ENCODE measurements around the gene EXOSC10.
"Not testable (repeated sequence)": the region's sequence is repeated elsewhere in the genome, so short reads cannot be mapped to it uniquely, and the experiment has no call there.

The EXOSC10 gene

GRCh38 chr1:11046625-11047365 is 52.9 kb downstream of the EXOSC10 start, which contains the start of gene MASP2:
MASP2 (minus strand) TSS chr1:11047239; CDS start chr1:11047207, 32 bp downstream.
- H3K27ac Mint-ChIP-seq: no peak within 1 kb of the TSS
- no peaks in the 10 kb centered on the region for H3K9me3 Mint-ChIP-seq
- H3K4me1 Mint-ChIP-seq (ENCODE audit: low read depth): no peaks in the 10 kb centered on the region
- H3K36me3 Mint-ChIP-seq (ENCODE audit: low read depth): no peaks in the 10 kb centered on the region
- no peaks in the 10 kb centered on the region for H3K27me3 Mint-ChIP-seq (ENCODE audit: low read depth)
- no peak within 1 kb of the TSS for H3K4me3 Mint-ChIP-seq

DNA sequence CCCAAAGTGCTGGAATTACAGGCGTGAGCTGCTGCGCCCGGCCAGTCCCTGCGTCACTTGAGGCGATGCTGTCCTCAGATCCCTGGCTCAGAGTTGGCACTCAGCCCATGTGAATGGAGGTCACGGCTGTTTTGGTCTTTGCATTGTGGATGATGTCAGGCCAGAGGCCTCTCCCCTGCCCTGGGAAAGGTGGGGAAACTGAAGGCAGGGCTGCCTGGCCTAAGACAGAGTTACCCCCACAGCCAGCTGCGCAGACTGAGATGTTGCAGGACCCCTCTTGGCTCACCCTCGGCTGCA is 53.5 kb downstream of the EXOSC10 start:
- H3K27me3 Mint-ChIP-seq (ENCODE audit: low read depth): no peaks in the 10 kb centered on the region
- no peaks in the 10 kb centered on the region for H3K4me1 Mint-ChIP-seq (ENCODE audit: low read depth)
- no peaks in the 10 kb centered on the region for H3K36me3 Mint-ChIP-seq (ENCODE audit: low read depth)

DNA sequence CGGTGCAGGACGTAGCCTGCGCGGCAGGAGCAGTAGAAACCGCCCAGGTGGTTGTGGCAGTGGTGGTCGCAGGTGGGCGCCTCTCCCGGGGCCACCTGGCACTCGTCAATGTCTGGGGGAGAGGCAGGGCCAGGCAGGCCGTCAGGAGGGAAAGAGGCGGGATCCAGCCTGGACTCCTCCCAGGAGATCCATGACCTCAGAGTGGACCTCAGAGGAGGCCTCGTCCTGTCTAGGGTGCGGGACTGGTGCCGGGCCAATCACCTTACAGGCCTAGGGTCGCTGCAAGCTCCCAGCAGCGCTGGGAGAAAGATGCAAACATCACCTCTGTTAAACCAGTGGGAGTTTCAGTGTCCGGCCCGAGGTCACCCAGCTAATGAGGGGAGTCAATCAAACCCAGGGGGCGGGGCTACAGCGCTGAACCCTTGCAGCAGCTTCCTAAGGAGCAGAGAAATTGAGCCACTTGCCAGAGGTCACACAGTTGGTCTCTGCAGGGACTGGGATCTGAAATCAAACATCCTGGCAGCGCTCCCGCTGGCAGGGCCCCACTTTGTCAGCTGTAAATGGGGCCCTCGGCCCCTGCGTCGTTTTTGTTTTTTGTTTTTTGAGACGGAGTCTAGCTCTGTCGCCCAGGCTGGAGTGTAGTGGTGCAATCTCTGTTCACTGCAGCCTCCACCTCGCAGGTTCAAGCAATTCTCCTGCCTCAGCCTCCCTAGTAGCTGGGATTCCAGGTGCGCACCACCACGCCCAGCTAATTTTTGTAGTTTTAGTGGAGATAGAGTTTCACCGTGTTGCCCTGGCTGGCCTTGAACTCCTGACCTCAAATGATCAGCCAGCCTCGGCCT is 54.0 kb downstream of the EXOSC10 start:
- H3K4me1 Mint-ChIP-seq (ENCODE audit: low read depth): no peaks in the 10 kb centered on the region
- H3K4me3 Mint-ChIP-seq: no peak overlapping the region

More for the DNA sequence above, 53.5 kb downstream of the EXOSC10 start:
- no peak overlapping the region for H3K4me3 Mint-ChIP-seq
- H3K27ac Mint-ChIP-seq: no peak overlapping the region
- H3K9me3 Mint-ChIP-seq: no peaks in the 10 kb centered on the region

DNA sequence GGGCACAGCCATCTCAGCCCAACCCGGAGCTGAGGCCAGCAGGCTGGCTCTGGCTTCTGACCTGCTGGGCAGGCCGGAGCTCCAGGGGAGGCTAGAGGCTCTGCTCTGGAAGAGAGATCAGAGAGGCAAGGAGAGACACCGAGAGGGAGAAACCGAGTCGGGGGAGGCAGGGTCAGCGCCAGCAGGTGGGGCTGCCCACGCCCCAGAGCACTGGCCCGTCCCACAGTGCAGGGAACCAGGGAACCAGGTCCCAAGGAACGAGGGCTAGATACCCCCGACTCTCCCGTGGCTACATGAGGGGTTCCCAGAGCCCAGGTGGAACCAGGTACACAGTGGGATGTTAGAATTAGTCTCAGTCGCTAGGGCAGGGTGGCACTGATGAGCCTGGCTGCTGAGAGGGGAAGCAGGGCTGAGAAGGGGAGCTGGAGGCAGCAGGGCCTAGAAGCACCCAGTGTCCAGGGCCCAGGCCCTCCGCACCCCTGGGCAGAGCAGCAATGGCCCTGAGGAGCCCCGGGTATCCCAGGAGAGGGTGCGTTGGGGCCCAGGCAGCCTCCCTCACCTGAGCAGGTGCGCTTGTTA is 54.7 kb downstream of the EXOSC10 start:
- no peaks in the 10 kb centered on the region for H3K4me1 Mint-ChIP-seq (ENCODE audit: low read depth)
- no peaks in the 10 kb centered on the region for H3K36me3 Mint-ChIP-seq (ENCODE audit: low read depth)
- no peaks in the 10 kb centered on the region for H3K9me3 Mint-ChIP-seq
- no peak overlapping the region for H3K4me3 Mint-ChIP-seq
- H3K27me3 Mint-ChIP-seq (ENCODE audit: low read depth): no peaks in the 10 kb centered on the region
- H3K27ac Mint-ChIP-seq: no peak overlapping the region

More for the DNA sequence above, 54.0 kb downstream of the EXOSC10 start:
- Mint-ChIP-seq H3K36me3 (ENCODE audit: low read depth) (no peaks in the 10 kb centered on the region), H3K9me3 (no peaks in the 10 kb centered on the region), H3K27ac (no peak overlapping the region), H3K27me3 (ENCODE audit: low read depth) (no peaks in the 10 kb centered on the region)

- no peaks in the 10 kb centered on the region for H3K4me1 Mint-ChIP-seq (ENCODE audit: low read depth)
- H3K9me3 Mint-ChIP-seq: no peaks in the 10 kb centered on the region
- H3K27ac Mint-ChIP-seq: no peak overlapping the region
- no peak overlapping the region for H3K4me3 Mint-ChIP-seq
- H3K27me3 Mint-ChIP-seq (ENCODE audit: low read depth): no peaks in the 10 kb centered on the region
- H3K36me3 Mint-ChIP-seq (ENCODE audit: low read depth): no peaks in the 10 kb centered on the region
Observed at GRCh38 chr1:11044086-11044848, 55.4 kb downstream of the EXOSC10 start.

GRCh38 chr1:11042995-11043874 is 56.4 kb downstream of the EXOSC10 start:
- no peaks in the 10 kb centered on the region for H3K27me3 Mint-ChIP-seq (ENCODE audit: low read depth)
- H3K27ac Mint-ChIP-seq: no peak overlapping the region
- H3K4me3 Mint-ChIP-seq: no peak overlapping the region
- no peaks in the 10 kb centered on the region for H3K4me1 Mint-ChIP-seq (ENCODE audit: low read depth)
- no peaks in the 10 kb centered on the region for H3K9me3 Mint-ChIP-seq
- H3K36me3 Mint-ChIP-seq (ENCODE audit: low read depth): no peaks in the 10 kb centered on the region

DNA sequence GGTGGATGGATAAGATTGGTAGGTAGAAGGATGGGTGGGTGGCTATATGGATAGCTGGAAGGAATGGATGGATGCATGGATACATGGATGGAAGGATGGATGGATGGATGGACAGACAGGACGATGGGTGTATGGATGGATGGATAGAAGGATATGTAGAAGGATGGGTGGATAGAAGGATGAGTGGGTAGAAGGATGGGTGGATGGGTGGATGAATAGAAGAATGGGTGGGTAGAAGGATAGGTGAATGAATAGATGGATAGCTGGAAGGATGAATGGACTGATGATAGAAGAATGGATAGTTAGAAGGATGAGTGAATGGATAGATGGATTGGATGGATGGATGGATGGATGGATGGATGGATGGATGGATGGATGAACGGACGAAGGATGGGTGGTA is 57.6 kb downstream of the EXOSC10 start:
- Mint-ChIP-seq H3K36me3 (ENCODE audit: low read depth) (no peaks in the 10 kb centered on the region), H3K9me3 (no peaks in the 10 kb centered on the region), H3K4me3 (no peak overlapping the region), H3K27ac (no peak overlapping the region), H3K27me3 (ENCODE audit: low read depth) (peaks cover 5% of the 10 kb centered on the region), H3K4me1 (ENCODE audit: low read depth) (peaks cover 7% of the 10 kb centered on the region)

DNA sequence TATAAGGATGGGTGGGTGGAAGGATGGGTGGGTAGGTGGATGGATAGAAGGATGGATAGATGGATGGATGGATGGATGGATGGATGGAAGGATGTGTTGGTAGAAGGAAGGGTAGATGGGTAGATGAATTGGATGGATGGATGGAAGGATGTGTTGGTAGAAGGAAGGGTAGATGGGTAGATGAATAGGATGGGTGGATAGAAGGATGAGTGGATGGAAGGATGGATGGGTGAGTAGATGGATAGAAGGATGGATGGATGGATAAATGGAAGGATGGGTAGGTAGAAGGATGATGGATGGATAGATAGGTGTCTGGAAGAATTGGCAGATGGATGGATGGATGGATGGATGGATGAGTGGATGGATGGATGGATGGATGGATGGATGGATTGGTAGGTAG is 58.6 kb downstream of the EXOSC10 start:
- no peaks in the 10 kb centered on the region for H3K9me3 Mint-ChIP-seq
- no peak overlapping the region for H3K4me3 Mint-ChIP-seq
- H3K4me1 Mint-ChIP-seq (ENCODE audit: low read depth): peaks cover 7% of the 10 kb centered on the region
- no peak overlapping the region for H3K27ac Mint-ChIP-seq
- H3K27me3 Mint-ChIP-seq (ENCODE audit: low read depth): peaks cover 5% of the 10 kb centered on the region
- H3K36me3 Mint-ChIP-seq (ENCODE audit: low read depth): no peaks in the 10 kb centered on the region

DNA sequence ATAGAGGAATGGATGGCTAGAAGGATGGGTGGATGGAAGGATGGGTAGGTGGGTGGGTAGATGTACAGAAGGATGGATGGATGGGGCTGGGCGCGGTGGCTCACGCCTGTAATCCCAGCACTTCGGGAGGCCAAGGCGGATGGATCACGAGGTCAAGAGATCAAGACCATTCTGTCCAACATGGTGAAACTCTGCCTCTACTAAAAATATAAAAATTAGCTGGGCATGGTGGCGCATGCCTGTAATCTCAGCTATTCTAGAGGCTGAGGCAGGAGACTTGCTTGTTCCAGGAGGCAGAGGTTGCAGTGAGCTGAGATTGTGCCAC is 59.6 kb downstream of the EXOSC10 start:
- H3K36me3 Mint-ChIP-seq (ENCODE audit: low read depth); H3K27me3 Mint-ChIP-seq (ENCODE audit: low read depth); H3K9me3 Mint-ChIP-seq; H3K4me1 Mint-ChIP-seq (ENCODE audit: low read depth); H3K27ac Mint-ChIP-seq; H3K4me3 Mint-ChIP-seq: not testable (repeated sequence)

GRCh38 chr1:11039351-11040104 is 60.1 kb downstream of the EXOSC10 start:
- H3K9me3 Mint-ChIP-seq: no peaks in the 10 kb centered on the region
- H3K36me3 Mint-ChIP-seq (ENCODE audit: low read depth): no peaks in the 10 kb centered on the region
- peaks cover 7% of the 10 kb centered on the region for H3K4me1 Mint-ChIP-seq (ENCODE audit: low read depth)
- no peak overlapping the region for H3K4me3 Mint-ChIP-seq
- H3K27me3 Mint-ChIP-seq (ENCODE audit: low read depth): peaks cover 5% of the 10 kb centered on the region
- H3K27ac Mint-ChIP-seq: no peak overlapping the region

- H3K27me3 Mint-ChIP-seq (ENCODE audit: low read depth): peaks cover 5% of the 10 kb centered on the region
- no peak overlapping the region for H3K27ac Mint-ChIP-seq
- peaks cover 7% of the 10 kb centered on the region for H3K4me1 Mint-ChIP-seq (ENCODE audit: low read depth)
- H3K4me3 Mint-ChIP-seq: no peak overlapping the region
- H3K36me3 Mint-ChIP-seq (ENCODE audit: low read depth): no peaks in the 10 kb centered on the region
- no peaks in the 10 kb centered on the region for H3K9me3 Mint-ChIP-seq
Observed at GRCh38 chr1:11037740-11038182, 61.9 kb downstream of the EXOSC10 start.

DNA sequence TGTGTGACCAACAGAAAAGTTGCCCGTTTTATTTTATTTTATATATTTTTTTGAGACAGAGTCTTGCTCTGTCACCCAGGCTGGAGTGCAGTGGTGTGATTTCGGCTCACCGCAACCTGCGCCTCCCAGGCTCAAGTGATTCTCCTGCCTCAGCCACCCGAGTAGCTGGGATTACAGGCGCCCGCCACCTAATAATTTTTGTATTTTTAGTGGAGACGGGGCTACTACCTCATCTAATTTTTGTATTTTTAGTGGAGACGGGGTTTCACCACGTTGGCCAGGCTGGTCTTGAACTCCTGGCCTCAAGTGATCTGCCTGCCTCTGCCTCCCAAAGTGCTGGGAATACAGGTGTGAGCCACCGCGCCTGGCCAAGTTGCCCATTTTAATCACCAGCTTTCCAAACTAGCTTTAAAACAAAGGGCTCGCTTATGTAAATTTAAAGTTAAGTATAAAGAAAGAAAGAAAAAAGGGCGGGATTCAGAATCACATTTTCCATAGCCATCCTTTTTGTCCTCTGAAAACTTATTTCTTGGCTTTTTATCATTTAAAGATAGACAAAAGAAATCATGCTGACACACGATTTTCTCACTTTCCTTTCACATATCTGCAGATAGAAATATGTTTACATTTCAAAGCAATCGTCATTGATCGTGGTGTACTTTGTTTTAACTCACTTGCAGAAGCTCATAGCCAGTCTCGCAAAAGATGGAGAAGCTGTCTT is 62.5 kb downstream of the EXOSC10 start:
- H3K4me1 Mint-ChIP-seq (ENCODE audit: low read depth); H3K36me3 Mint-ChIP-seq (ENCODE audit: low read depth); H3K27me3 Mint-ChIP-seq (ENCODE audit: low read depth); H3K27ac Mint-ChIP-seq; H3K9me3 Mint-ChIP-seq; H3K4me3 Mint-ChIP-seq: not testable (repeated sequence)
